H7 (cell line): ENCODE results near the gene OR11L1. TPM values are rescaled to one million over a fixed set of nuclear protein-coding genes. Genes with fewer than 3 reads are reported as not detected.

Experiments used
- DNase-seq: peaks from one replicate; pipeline ENCODE4 v3.0.0; 2012
- H3K27me3 ChIP-seq: 2 replicates; pipeline ENCODE4 v1.6.0; 2011; ENCODE audit warnings: mild to moderate bottlenecking, low read length; ENCODE audit not compliant: control insufficient read depth, insufficient read depth
- H3K36me3 ChIP-seq: replicated peaks from 2 replicates; pipeline ENCODE4 v1.5.1; 2011; ENCODE audit warnings: low read length; ENCODE audit not compliant: control insufficient read depth, insufficient read depth
- H3K4me3 ChIP-seq: 2 replicates; pipeline ENCODE4 v1.5.1; 2011; ENCODE audit warnings: low read depth, mild to moderate bottlenecking, control low read depth, low read length, moderate library complexity; ENCODE audit not compliant: insufficient read depth
- total RNA-seq: library from RNA; depleted of rRNA; stranded (reverse); fragments of >200 nt; shearing (Covaris generic); gene quantifications from 2 replicates; pipeline ENCODE4 v1.2.3, GENCODE V29; 2014; rRNA removed

OR11L1 gene
- total RNA-seq, 1 experiment from 2014 or later, result not detected

DNA sequence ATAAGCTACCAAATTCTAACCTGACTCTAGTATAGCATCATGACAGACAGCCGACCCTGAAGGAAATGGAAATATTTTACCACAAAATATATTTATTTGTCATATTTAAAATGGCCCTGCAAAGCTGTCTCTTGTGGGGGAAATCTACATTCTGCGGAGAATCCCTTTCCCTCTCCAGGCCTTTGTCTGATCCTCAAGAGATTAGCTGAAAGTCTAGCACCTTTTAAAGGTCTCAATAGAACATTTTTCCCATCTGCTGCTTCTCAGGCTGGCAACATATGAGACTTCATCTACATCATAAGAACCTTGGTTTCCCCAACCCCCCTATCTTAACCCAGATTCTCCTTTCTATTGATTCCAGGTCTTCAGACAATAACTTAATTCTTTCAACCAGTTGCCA lies 1.7 kb upstream of the OR11L1 start:
- no peaks in the 10 kb centered on the region for H3K36me3 ChIP-seq
- no peak for DNase-seq
- H3K27me3 ChIP-seq, result no peaks in the 10 kb centered on the region
- H3K4me3 ChIP-seq, result no peak overlapping the region

DNA sequence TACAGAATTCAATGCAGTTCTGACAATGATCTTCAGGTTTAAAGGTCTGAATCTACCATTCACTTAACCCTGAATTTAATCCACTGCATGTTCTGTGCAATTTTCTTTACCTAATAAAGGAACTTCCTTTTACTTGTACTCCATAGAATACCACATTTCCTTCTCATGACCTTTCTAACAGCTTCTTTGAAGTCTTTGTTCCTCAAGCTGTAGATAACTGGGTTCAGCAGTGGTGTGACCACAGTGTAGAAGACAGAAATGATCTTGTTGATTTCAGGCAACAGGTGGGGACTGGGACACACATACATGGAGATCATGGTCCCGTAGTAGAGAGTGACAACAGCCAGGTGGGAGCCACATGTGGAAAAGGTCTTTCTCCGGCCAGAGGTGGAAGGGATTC lies 878 bp downstream of the OR11L1 start:
- DNase-seq, result no peak
- H3K36me3 ChIP-seq, result no peaks in the 10 kb centered on the region

DNA sequence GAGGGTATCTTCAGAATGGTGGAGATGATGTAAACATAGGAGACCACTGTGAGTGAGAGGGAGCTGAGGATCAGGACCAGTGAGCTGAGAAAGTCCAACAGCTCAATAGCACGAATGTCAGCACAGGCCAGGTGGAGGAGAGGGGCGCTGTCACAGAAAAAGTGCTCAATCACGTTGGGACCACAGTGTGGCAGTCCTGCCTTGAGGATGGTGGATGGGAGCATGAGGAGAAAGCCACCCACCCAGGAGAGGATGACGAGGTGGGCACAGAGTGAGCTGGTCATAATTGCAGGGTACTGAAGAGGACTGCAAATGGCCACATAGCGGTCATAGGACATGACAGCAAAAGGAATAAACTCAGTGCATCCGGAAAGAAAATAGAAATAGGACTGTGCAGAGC lies 8.1 kb downstream of the OR11L1 start:
- no peaks in the 10 kb centered on the region for H3K27me3 ChIP-seq
- peak; percentile 51 for DNase-seq
- H3K36me3 ChIP-seq, result no peaks in the 10 kb centered on the region
- H3K4me3 ChIP-seq, result no peak overlapping the region

More for the DNA sequence above, 878 bp downstream of the OR11L1 start:
- Histone ChIP-seq H3K4me3 (no peak overlapping the region), H3K27me3 (no peaks in the 10 kb centered on the region)

GRCh38 chr1:247829656-247830055 lies 12.0 kb downstream of the OR11L1 start:
- no peaks in the 10 kb centered on the region for H3K27me3 ChIP-seq
- no peak overlapping the region for H3K4me3 ChIP-seq
- no peaks in the 10 kb centered on the region for H3K36me3 ChIP-seq
- DNase-seq, result no peak

GRCh38 chr1:247825362-247825761 lies 16.3 kb downstream of the OR11L1 start:
- Histone ChIP-seq H3K27me3 (no peaks in the 10 kb centered on the region), H3K4me3 (no peak overlapping the region), H3K36me3 (no peaks in the 10 kb centered on the region)
- DNase-seq, result no peak

- Histone ChIP-seq H3K36me3 (no peaks in the 10 kb centered on the region), H3K27me3 (no peaks in the 10 kb centered on the region), H3K4me3 (no peak within 1 kb of the TSS)
- no peak for DNase-seq
Observed at GRCh38 chr1:247824023-247824422, 17.7 kb downstream of the OR11L1 start, which contains the start of gene OR14A16. Gene OR14A16, minus strand, starts transcription at chr1:247824119. Its CDS starts 8,390 bp downstream, at chr1:247815729.

DNA sequence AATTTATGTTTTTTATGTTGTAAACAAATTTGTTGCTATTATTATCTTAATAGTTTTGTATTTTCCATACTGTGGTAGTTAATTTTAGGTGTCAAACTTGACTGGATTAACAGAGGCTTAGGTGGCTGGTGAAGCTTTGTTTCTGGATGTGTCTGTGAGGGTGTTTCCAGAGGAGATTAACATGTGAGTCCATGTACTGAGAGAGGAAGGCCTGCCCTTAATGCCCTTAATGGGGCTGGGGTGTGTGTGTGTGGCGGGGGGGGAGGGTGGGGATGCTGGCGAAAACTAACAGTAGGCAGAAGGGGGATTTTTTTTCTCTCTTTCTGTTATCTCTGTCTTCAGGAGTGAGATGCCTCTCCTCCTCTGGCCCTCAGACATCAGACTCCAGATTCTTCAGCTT lies 19.6 kb downstream of the OR11L1 start:
- Histone ChIP-seq H3K4me3 (no peak overlapping the region), H3K36me3 (no peaks in the 10 kb centered on the region), H3K27me3 (no peaks in the 10 kb centered on the region)
- DNase-seq, result no peak

DNA sequence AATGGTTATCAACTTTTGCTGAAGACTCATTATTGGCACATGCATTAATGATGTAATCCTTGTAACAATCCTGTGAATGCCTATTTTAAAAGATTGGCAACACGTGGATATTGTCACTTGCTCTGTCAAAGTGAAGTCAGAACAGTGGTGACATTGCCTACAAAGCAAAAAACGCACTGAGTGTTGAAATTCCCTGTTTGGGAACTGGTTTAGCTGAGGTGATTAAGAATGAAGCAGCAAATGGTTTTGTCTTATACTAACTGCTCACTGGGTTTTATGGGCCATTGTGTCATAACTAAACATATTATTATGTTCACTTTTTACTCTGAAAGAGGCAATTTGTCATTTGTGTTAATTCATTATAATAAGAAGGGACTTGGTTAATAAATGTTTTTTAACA lies 29.1 kb downstream of the OR11L1 start:
- Histone ChIP-seq H3K27me3 (no peaks in the 10 kb centered on the region), H3K4me3 (no peak overlapping the region), H3K36me3 (no peaks in the 10 kb centered on the region)
- no peak for DNase-seq

DNA sequence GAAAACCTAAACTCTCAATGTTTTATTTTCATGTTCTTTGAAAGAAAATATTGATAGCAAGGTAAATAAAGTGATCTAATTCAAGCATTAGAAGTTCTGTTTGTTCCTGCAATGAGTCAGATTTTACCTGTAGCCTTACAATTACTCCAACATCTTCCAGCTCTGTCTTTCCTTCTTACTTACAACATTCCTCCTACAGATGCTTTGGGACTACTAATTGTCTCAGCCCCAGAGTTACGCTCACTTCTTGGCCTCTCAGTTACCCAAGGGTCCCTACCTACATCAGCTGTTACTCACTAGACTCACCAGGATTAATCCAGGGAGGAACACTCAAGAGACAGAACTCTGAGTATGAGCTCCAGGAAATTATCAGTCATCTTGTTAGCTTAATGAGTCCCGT lies 44.2 kb downstream of the OR11L1 start:
- Histone ChIP-seq H3K36me3 (no peaks in the 10 kb centered on the region), H3K4me3 (no peak overlapping the region), H3K27me3 (no peaks in the 10 kb centered on the region)
- no peak for DNase-seq

Other genes starting within 250 kb of the OR11L1 start
- not detected in 2 replicates for gene OR2G3, start 236.3 kb downstream of the OR11L1 start, total RNA-seq
- gene OR13G1, start 162.2 kb downstream of the OR11L1 start, total RNA-seq, result not detected in 2 replicates
- not detected in 2 replicates for gene OR6F1, start 125.2 kb downstream of the OR11L1 start, total RNA-seq
- not detected in 2 replicates for gene OR14K1, start 103.3 kb downstream of the OR11L1 start, total RNA-seq
- gene OR14A2, start 93.8 kb downstream of the OR11L1 start, total RNA-seq, result not detected in 2 replicates
- gene OR1C1, start 81.3 kb downstream of the OR11L1 start, total RNA-seq, result not detected in 2 replicates
- not detected in 2 replicates for gene OR14A16, start 17.8 kb downstream of the OR11L1 start, total RNA-seq
- 0.04 and 0.10 TPM in 2 replicates for gene TRIM58, start 15.3 kb upstream of the OR11L1 start, total RNA-seq
- not detected in 2 replicates for gene OR2W3, start 53.7 kb upstream of the OR11L1 start, total RNA-seq
- not detected in 2 replicates for gene OR2T8, start 78.4 kb upstream of the OR11L1 start, total RNA-seq
- gene OR2AJ1, start 83.0 kb upstream of the OR11L1 start, total RNA-seq, result not detected in 2 replicates
- gene OR2L8, start 107.0 kb upstream of the OR11L1 start, total RNA-seq, result not detected in 2 replicates
- not detected in 2 replicates for gene OR2AK2, start 123.3 kb upstream of the OR11L1 start, total RNA-seq
- not detected in 2 replicates for gene OR2L5, start 171.8 kb upstream of the OR11L1 start, total RNA-seq
- not detected in 2 replicates for gene OR2L2, start 188.2 kb upstream of the OR11L1 start, total RNA-seq
- not detected in 2 replicates for gene OR2L3, start 204.9 kb upstream of the OR11L1 start, total RNA-seq